Epithelial cell of proximal tubule (primary cell): ENCODE measurements around the gene EGLN1. TPM values are rescaled to one million over a fixed set of nuclear protein-coding genes. Genes with fewer than 3 reads are reported as not detected.
A peak's percentile ranks its signal among the peaks of the same experiment; 100 is the strongest.

Source experiments
- DNase-seq: peaks from one replicate; pipeline ENCODE4 v3.0.0-alpha.2; 2011; ENCODE audit warnings: low read depth
- H3K4me3 ChIP-seq: 2 replicates; pipeline ENCODE4 v1.5.1; 2011; ENCODE audit warnings: low read depth, mild to moderate bottlenecking, low read length
- total RNA-seq: library from RNA; depleted of rRNA; stranded (reverse); fragments of >200 nt; gene quantifications from 2 replicates; pipeline ENCODE4 v1.2.3, GENCODE V29; 2015
- TF ChIP-seq, protein P1 (sequence below): conservative IDR thresholded peaks from 2 replicates; pipeline ENCODE4 v1.5.1; 2012; ENCODE audit warnings: low read depth, mild to moderate bottlenecking, low read length

EGLN1 gene
- total RNA-seq, 1 donor from 2014 or later = 34.5 TPM

DNA sequence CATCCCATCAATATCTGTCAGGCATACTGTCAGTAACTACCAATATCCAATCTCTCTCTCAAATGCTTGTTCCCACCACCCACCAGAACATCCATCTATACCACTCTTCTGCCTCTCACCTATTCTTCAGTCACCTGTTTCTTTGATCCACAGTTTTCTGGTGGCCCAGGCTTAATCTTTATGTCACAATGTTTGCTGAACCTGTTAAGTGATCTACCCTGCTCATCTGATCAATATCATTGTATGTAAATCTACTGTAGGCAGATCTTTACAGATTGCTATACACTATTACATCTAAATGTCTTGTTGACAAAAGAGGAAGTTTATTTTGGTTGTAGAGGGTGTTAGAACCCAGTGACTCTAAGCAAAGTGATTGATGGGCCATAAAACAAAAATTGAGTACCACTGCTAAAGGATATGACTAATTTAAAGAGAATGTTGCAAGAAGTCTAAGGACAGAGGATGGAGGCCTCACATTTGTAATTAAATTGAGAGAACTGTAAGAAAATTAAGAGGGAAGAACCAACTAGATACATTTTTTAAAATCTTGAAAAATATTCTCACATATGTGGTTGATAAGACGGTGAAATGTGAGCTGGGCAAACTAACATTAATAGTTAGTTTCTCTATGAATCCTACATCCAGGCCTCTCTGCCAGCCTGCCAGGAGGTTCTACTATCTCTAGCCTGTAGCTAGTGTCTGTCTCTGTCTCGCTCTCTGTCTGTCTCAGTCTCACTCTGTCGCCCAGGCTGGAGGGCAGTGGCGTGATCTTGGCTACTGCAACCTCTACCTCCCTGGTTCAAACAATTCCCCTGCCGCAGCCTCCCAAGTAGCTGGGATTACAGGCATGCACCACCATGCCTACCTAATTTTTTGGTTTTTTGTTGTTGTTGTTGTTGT is 34.1 kb downstream of the EGLN1 start:
- H3K4me3 ChIP-seq = no peak overlapping the region
- TF ChIP-seq, protein P1, sequence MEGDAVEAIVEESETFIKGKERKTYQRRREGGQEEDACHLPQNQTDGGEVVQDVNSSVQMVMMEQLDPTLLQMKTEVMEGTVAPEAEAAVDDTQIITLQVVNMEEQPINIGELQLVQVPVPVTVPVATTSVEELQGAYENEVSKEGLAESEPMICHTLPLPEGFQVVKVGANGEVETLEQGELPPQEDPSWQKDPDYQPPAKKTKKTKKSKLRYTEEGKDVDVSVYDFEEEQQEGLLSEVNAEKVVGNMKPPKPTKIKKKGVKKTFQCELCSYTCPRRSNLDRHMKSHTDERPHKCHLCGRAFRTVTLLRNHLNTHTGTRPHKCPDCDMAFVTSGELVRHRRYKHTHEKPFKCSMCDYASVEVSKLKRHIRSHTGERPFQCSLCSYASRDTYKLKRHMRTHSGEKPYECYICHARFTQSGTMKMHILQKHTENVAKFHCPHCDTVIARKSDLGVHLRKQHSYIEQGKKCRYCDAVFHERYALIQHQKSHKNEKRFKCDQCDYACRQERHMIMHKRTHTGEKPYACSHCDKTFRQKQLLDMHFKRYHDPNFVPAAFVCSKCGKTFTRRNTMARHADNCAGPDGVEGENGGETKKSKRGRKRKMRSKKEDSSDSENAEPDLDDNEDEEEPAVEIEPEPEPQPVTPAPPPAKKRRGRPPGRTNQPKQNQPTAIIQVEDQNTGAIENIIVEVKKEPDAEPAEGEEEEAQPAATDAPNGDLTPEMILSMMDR = no peak
- DNase-seq = no peak

GRCh38 chr1:231386466-231386865 is 35.6 kb downstream of the EGLN1 start:
- TF ChIP-seq, protein P1 = no peak
- no peak for DNase-seq
- H3K4me3 ChIP-seq = no peak overlapping the region

DNA sequence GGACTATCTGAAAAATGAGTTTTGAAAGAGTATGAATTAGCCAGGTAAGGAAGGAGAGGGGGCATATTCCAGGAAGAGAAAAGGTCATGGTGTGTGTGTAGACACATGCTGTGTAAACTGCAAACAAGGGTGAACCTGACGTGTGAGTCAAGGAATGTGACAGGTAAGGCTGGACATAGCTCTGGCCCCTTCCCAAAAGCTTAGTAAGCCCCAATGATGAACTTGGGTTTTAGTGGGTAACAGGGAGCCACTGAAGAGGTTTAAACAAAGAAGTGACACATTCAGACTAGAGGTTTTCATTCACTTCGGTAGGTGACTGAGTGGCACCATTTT is 36.7 kb downstream of the EGLN1 start:
- DNase-seq = no peak
- TF ChIP-seq, protein P1 = no peak
- no peak overlapping the region for H3K4me3 ChIP-seq

DNA sequence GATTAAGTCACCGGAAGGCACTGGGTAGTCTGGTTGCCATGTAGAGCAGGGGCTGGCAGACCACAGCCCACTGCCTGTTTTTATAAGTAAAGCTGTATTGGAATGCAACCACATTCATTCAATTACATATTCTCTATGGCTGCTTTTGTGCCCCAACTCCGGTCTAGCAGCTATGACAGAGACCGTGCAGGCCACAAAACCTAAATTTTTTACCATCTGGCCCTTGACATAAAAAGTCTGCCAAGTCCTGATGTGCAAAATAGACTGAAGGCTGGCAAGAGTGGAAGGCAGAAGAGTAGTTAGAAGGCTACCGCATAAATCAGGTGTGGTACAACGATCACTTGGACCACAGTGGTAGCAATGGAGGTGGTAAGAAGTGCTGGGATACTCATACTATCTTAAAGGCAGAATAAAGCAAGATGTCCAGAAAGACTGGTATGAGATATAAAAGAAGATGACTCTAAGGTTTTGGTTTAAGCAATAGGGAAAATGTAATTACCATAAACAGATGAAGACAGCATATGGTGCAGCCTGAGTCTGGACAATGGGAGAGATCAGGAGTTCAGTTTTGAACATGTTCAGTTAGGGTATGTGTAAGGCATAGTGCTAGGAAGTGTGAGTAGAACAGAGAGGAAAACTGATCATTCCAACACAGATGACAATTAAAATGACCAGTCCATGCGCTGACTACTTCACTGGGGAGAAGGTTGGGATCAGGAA is 37.2 kb downstream of the EGLN1 start:
- TF ChIP-seq, protein P1 = no peak
- no peak overlapping the region for H3K4me3 ChIP-seq
- DNase-seq = no peak

DNA sequence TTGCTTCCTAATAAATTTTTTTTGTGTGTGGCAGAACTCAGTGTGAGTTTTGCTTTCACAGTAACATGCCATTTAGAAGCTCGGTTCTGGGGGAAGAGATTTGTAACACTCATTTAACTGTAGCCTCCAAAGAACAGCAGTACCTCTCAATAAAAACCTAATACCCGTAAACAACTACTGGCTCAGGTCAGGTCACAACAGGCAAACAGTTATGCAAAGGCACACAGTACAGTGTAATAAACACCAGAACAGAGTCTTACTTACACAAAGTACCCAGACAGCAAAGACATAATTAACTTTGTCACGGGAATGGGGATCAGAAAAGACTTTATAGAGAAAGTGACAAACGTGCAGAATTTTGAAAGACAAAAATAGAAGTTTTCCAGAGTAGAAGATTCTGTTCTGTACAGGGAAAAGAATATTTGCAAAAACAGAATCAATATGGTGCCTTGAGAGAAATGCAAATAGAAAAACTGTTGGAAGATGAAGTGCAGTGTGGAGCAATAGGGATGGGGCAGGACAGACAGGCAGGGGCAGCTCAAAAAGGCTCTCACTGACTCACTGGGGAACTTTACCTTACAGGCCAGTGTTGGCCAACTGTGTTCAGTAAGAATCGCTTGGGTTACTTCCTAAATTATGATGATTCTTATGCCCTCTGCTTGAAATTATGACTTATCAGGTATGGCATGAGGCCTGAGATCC is 38.8 kb downstream of the EGLN1 start:
- TF ChIP-seq, protein P1 = no peak
- DNase-seq = no peak
- peak overlapping the region; percentile 5 for H3K4me3 ChIP-seq

- no peak for DNase-seq
- TF ChIP-seq, protein P1 = no peak
Observed at GRCh38 chr1:231382426-231382825, 39.7 kb downstream of the EGLN1 start.

More at GRCh38 chr1:231382426-231382825, 39.7 kb downstream of the EGLN1 start:
- H3K4me3 ChIP-seq = no peak overlapping the region
